Fibroblast of lung (primary cell): Measurements from ENCODE around the gene LPCAT3. TPM values are rescaled to one million over a fixed set of nuclear protein-coding genes. Genes with fewer than 3 reads are reported as not detected.

Experiments
- DNase-seq, 2 donors: peaks; one replicate each; pipeline versions ENCODE4 v3.0.0 to v3.0.0-alpha.2; 2010; ENCODE audit warnings: low read depth in 2 of 2
- H2AFZ ChIP-seq: 2 replicates; pipeline ENCODE4 v1.5.1; 2012; ENCODE audit warnings: low read length, control low read depth, inconsistent platforms
- H3K27ac ChIP-seq: 2 replicates; pipeline ENCODE4 v1.5.1; 2011; ENCODE audit warnings: low read length, control low read depth; ENCODE audit not compliant: insufficient read depth
- H3K27me3 ChIP-seq: 2 replicates; pipeline ENCODE4 v1.5.1; 2011; ENCODE audit warnings: mild to moderate bottlenecking, low read length; ENCODE audit not compliant: control insufficient read depth, insufficient read depth
- H3K36me3 ChIP-seq: 2 replicates; pipeline ENCODE4 v1.5.1; 2011; ENCODE audit warnings: low read length; ENCODE audit not compliant: control insufficient read depth, insufficient read depth
- H3K4me1 ChIP-seq: 2 replicates; pipeline ENCODE4 v1.5.1; 2011; ENCODE audit warnings: low read length; ENCODE audit not compliant: control insufficient read depth, insufficient read depth; ENCODE audit errors: extremely low read depth
- H3K4me2 ChIP-seq: 2 replicates; pipeline ENCODE4 v1.5.1; 2011; ENCODE audit warnings: low read length, control low read depth; ENCODE audit not compliant: insufficient read depth; ENCODE audit errors: extremely low read depth
- H3K4me3 ChIP-seq, 4 experiments: fragments of 200-600 bp in 1 of 4; sonication (generic) in 1 of 4; replicated peaks in 1 of 4; 2 replicates each; pipeline ENCODE4 v1.5.1; 2011 to 2016; ENCODE audit warnings: low read length in 4 of 4, low read depth in 3 of 4, mild to moderate bottlenecking in 3 of 4, control low read depth in 2 of 4, inconsistent platforms in 1 of 4, mixed read lengths in 1 of 4; ENCODE audit not compliant: insufficient read depth in 1 of 4; ENCODE audit errors: control extremely low read depth in 1 of 4
- H3K79me2 ChIP-seq: 2 replicates; pipeline ENCODE4 v1.5.1; 2012; ENCODE audit warnings: mild to moderate bottlenecking, low read length, inconsistent platforms; ENCODE audit not compliant: control insufficient read depth, insufficient read depth
- H3K9ac ChIP-seq: 2 replicates; pipeline ENCODE4 v1.5.1; 2011; ENCODE audit warnings: mild to moderate bottlenecking, low read length, control low read depth; ENCODE audit not compliant: insufficient read depth
- H3K9me3 ChIP-seq: 2 replicates; pipeline ENCODE4 v1.5.1; 2012; ENCODE audit warnings: low read depth, low read length; ENCODE audit not compliant: control insufficient read depth, insufficient read depth
- H4K20me1 ChIP-seq: 2 replicates; pipeline ENCODE4 v1.5.1; 2011; ENCODE audit warnings: low read length; ENCODE audit not compliant: control insufficient read depth, insufficient read depth; ENCODE audit errors: extremely low read depth
- CTCF ChIP-seq, 2 donors: IDR thresholded peaks in 1 of 2; conservative IDR thresholded peaks in 1 of 2; 1 replicate in 1 of 2; 2 replicates in 1 of 2; pipeline ENCODE4 v1.5.1; 2011 to 2012; ENCODE audit warnings: low read length in 2 of 2, control low read depth in 1 of 2, inconsistent platforms in 1 of 2, low read depth in 1 of 2, mild to moderate bottlenecking in 1 of 2
- EZH2 ChIP-seq: IDR thresholded peaks from 2 replicates; pipeline ENCODE4 v1.5.1; 2012; ENCODE audit warnings: low read length, control low read depth, mild to moderate bottlenecking; ENCODE audit errors: missing control alignments
- polyA plus RNA-seq, 2 donors: library from polyadenylated mRNA; depleted of rRNA in 1 of 2; stranded (reverse) in 1 of 2; unstranded in 1 of 2; fragments of >200 nt; gene quantifications; 2 replicates each; pipeline ENCODE4 v1.2.1, GENCODE V29; 2011 to 2012; ENCODE audit warnings: missing spikeins in 1 of 2
- total RNA-seq: library from RNA; depleted of rRNA; stranded (reverse); fragments of >200 nt; gene quantifications from 2 replicates; pipeline ENCODE4 v1.2.1, GENCODE V29; 2014

The LPCAT3 gene
- total and polyA plus RNA-seq, 2 donors (not counting 1 experiment from before 2014, with no cell fraction given) = 11.4 to 54.0 TPM

- no peak for TF ChIP-seq CTCF (conservative IDR thresholded peaks at IDR 0.05 in 1 of 2, IDR thresholded peaks at IDR 0.05 in 1 of 2; ENCODE audit: low read depth in 1 of 2, low read length in 2 of 2)
- no peak for TF ChIP-seq EZH2
- H2AFZ ChIP-seq = no peak overlapping the region
- H3K27ac ChIP-seq = no peak overlapping the region
- no peaks in the 10 kb centered on the region for H3K79me2 ChIP-seq
- no peak overlapping the region for H3K4me2 ChIP-seq
- no peaks in the 10 kb centered on the region for H3K27me3 ChIP-seq
- peaks cover 2% of the 10 kb centered on the region for H3K4me1 ChIP-seq
- no peaks in the 10 kb centered on the region for H3K9me3 ChIP-seq
- H3K36me3 ChIP-seq = no peaks in the 10 kb centered on the region
- H3K4me3 ChIP-seq = no peak overlapping the region
- no peak overlapping the region for H3K9ac ChIP-seq
- no peaks in the 10 kb centered on the region for H4K20me1 ChIP-seq
- DNase-seq = no peak
These were observed 59.0 kb downstream of the LPCAT3 start for GRCh38 chr12:6959058-6959804.

- DNase-seq = no peak
- Histone ChIP-seq H2AFZ (no peak overlapping the region), H3K27me3 (no peaks in the 10 kb centered on the region), H3K9me3 (no peaks in the 10 kb centered on the region), H3K9ac (no peak overlapping the region), H3K36me3 (no peaks in the 10 kb centered on the region), H3K4me3 (no peak overlapping the region), H4K20me1 (no peaks in the 10 kb centered on the region), H3K4me2 (no peak overlapping the region), H3K27ac (no peak overlapping the region), H3K79me2 (no peaks in the 10 kb centered on the region), H3K4me1 (peaks cover 2% of the 10 kb centered on the region)
- no peak for TF ChIP-seq EZH2
- TF ChIP-seq CTCF (conservative IDR thresholded peaks at IDR 0.05 in 1 of 2, IDR thresholded peaks at IDR 0.05 in 1 of 2; ENCODE audit: low read depth in 1 of 2, low read length in 2 of 2) = no peak
These were observed 59.6 kb downstream of the LPCAT3 start for GRCh38 chr12:6958609-6959057.

GRCh38 chr12:6957741-6958608 is 60.3 kb downstream of the LPCAT3 start:
- H3K9ac ChIP-seq = no peak overlapping the region
- no peak overlapping the region for H3K27ac ChIP-seq
- H3K27me3 ChIP-seq = no peaks in the 10 kb centered on the region
- TF ChIP-seq CTCF (conservative IDR thresholded peaks at IDR 0.05 in 1 of 2, IDR thresholded peaks at IDR 0.05 in 1 of 2; ENCODE audit: low read depth in 1 of 2, low read length in 2 of 2) (no peak), EZH2 (no peak)
- H3K9me3 ChIP-seq = no peaks in the 10 kb centered on the region
- peaks cover 2% of the 10 kb centered on the region for H3K4me1 ChIP-seq
- no peaks in the 10 kb centered on the region for H3K79me2 ChIP-seq
- no peak overlapping the region for H3K4me3 ChIP-seq
- H3K36me3 ChIP-seq = no peaks in the 10 kb centered on the region
- H4K20me1 ChIP-seq = no peaks in the 10 kb centered on the region
- no peak for DNase-seq
- no peak overlapping the region for H2AFZ ChIP-seq
- H3K4me2 ChIP-seq = no peak overlapping the region
